GM19467 (cell line): ENCODE measurements around the gene GPC5.

ENCODE experiments used
- ATAC-seq: cut with Tn5 transposase; IDR thresholded peaks from one replicate; pipeline ENCODE4 v1.9.1; 2021; ENCODE audit warnings: mild to moderate bottlenecking, moderate library complexity; ENCODE audit not compliant: unreplicated experiment

The GPC5 gene

DNA sequence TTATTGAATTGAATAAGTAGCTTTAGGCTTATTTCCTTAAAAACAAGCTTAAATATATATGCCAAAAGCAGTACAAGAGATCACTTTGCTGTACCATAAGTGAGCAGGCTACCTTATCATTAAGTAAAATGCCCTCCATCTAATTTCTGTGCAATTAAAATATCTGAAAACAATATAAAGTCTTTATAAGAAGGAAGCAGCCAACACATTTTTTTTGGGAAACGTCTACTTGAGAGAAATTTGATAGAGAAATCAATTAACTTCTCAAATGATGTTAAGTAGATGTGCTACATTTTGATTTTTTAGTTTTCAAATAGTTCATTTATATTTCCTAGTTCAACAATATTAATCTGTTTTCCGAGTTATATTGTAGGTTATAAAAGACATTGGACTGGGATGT lies 52.5 kb downstream of the GPC5 start:
- no peak for ATAC-seq

- no peak for ATAC-seq
Measured at GRCh38 chr13:91454666-91455065, 56.2 kb downstream of the GPC5 start.

DNA sequence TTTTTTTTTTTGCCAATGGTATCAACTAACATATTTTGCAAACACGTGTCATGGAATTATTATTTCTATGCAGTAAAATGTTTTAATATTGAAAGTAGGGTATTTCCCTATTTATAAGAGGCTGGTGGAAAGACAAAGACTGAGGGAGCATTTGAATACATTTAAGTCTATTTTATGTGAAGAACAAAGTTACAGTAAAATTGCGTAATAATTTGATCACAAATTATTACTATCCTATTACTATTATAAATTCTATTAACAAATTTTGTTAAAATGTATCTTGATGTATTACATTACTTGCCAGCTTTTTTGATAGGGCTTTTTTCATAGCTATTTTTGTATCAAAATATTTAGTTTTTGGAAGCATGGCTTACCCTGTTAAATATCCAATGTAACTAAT lies 58.4 kb downstream of the GPC5 start:
- no peak for ATAC-seq

DNA sequence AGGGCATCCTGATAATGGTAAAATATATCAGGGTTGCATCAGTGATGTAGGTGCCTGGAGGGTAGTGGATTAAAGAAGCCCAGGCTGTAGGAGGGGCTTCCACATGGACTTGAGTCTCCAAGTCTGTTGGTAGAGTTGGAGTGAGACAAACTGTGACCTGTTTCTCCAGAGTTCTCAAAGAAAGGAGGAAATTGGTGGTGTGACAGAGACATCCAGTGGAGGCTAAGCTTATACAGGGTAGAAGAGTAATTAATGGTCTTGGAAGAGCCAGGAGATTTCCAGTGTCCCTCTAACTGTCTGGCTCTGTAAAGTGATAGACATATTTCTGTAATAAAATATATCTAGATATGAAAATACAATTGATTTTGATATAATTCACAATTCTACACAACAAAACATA lies 61.1 kb downstream of the GPC5 start:
- no peak for ATAC-seq

DNA sequence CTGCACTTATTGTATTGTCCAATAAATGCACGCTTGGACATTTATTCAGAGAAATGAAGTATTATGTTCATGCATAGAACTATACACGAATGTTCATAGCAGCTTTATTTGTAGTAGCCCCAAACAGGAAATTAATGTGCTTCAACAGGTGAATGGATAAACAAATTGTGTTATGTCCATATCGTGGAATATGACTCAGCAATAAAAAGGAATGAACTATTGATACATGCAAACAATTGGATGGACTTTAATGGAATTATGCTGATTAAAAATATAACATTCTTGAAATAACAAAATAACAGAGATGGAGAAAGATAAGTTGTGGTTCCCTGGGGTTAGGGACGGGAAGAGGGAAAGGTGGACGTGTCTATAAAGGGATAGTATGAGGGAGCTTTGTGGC lies 65.9 kb downstream of the GPC5 start:
- ATAC-seq: no peak

DNA sequence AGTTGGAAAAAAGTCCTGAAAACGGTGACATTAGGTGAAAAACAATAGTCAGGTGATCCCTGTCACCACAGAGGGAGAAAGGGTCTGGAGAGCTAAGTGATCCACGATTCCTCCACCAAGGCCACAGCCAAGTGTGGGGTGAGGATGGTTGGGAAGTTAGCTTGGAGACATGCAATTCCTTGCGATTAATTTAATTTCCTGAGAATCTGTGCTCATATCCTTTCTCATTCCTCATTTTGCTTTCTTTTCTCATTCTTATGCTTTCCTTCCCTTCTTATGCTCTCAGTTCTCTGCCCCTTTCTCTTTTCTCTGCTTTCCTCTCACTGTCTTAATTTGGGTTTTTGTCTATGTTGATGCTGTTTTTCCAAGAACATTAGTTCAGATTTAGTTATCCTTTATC lies 68.8 kb downstream of the GPC5 start:
- no peak for ATAC-seq

DNA sequence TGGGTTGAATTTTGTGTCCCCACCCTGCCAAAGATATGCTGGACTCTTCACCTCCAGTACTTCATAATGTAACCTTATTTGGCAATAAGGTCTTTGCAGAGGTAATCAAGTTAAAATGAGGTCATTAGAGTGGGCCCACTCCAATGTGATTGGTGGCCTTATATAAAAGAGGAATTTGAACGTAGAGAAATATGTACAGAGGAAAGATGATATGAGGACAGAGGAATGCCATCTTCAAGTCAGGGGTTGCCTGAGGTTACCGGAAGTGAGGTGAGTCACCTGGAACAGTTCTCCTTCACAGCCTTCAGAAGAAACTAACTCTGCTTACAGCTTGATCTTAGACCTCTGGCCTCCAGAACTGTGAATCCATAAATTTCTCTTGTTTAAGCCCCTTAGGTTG lies 69.9 kb downstream of the GPC5 start:
- no peak for ATAC-seq

DNA sequence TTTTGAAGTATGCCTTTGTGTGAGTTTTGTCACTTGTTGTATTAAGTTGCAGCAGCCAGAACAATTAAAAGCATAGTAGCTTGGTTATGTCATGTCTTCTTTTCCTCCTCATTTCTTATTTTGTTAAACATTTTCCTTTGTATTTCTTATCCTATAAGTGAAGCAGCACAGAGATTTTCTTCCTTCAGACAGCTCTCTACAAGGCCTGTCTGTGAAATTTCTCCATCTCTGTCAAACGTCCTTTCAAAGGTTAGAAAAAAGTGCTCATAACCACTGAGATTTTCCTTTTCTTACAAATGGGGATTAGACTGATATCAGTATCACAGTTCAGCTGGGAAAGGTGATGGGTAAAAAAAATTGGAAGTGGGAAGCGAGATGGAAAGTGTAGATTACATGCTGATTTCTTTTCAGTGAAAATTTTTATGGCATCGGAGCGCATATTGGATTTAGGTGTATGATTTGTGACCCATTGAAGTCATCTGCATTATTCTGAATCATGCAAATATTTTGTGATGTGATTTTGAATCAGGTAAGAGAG lies 71.7 kb downstream of the GPC5 start:
- no peak for ATAC-seq

- ATAC-seq: no peak
Measured at GRCh38 chr13:91470681-91471080, 72.3 kb downstream of the GPC5 start.

DNA sequence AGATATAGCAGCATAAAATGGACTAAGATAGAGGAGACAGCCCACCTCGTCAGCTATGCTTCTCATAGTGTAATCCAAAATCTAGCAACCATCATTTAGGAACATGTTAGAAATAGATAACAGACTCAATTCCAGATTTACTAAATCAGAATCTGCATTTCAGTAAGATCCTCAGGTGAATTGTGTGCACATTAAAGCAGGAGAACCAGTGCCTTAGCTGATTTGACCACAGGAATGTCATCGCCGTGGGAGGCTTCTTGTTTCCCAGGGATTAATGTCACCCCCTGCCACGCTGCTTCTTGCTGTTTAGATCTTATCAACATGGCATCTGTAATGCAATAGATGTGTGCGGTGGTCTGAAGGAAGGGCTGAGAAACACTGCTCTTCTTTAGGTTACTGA lies 84.0 kb downstream of the GPC5 start:
- no peak for ATAC-seq

DNA sequence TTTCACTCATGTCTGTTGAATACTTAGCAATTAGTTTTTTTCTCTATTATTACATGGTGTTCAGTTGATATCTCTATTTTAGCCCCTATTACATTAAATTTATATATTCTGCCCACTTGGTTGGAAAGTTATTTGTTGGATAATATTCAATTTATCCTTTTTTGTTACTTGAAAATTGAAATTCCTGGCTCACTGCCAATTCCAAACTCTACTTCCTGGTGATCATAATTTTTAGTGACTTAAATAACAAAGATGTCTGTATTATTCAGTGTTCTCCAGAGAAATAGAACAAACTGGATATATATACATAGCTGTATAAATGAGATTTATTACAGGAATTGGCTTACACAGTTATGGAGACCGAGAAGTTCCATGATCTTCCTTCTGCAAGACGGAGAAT lies 93.6 kb downstream of the GPC5 start:
- ATAC-seq: no peak

DNA sequence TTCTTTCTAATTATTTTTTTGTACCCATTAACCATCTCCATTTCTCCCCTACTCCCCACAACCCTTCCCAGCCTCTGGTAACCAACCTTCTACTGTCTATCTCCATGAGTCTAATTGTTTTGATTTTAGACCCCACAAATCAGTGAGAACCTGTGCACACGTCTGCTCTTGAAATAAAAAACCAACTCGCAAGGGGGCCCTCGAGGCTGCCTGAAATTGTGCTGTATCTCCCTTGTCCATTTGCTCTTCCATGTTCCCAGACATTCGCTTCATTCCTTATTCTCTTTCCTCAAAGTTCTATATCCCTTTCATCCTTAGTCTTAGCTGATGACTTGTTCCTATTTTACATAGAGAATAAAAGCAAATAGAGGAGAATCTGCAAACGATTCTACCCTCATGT lies 95.0 kb downstream of the GPC5 start:
- no peak for ATAC-seq

GRCh38 chr13:91498298-91498697 lies 99.9 kb downstream of the GPC5 start:
- ATAC-seq: no peak

DNA sequence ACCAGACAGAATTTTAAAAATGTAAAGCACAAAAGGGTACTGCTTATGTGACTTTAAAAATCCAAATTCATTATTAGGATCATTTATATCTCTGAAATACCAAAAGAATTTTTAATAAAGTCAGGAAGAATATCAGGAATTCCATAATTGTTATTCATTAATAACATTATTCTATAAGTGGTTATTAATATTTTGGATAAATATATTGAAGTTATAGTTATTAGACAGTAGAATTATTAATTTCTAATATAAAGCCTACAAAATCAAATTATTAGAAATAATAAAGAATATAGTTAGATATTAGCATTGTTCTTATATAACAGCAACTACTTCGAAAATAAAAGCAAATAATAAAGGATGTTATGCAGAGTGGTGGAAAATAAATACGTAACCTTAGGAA lies 105.8 kb downstream of the GPC5 start:
- ATAC-seq: no peak

GRCh38 chr13:91506759-91507158 lies 108.3 kb downstream of the GPC5 start:
- ATAC-seq: no peak

GRCh38 chr13:91510058-91510457 lies 111.6 kb downstream of the GPC5 start:
- ATAC-seq: no peak

DNA sequence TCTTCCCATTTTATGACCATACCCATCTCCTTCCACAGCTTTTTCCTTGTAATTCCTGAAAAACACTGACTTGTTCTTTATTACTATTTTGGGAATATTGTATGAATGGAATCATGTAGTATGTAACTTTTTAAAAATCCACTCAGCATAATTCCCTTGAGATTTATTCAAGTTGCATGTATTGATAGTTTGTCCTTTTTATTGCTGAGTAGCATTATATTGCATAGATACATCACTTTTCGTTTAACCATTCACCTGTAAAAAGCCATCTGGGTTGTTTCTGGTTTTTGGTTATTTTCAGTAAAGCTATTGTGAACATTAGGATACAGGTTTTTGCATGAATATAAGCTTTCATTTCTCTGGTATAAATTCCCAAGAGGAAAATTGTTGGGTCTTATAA lies 115.4 kb downstream of the GPC5 start:
- no peak for ATAC-seq

DNA sequence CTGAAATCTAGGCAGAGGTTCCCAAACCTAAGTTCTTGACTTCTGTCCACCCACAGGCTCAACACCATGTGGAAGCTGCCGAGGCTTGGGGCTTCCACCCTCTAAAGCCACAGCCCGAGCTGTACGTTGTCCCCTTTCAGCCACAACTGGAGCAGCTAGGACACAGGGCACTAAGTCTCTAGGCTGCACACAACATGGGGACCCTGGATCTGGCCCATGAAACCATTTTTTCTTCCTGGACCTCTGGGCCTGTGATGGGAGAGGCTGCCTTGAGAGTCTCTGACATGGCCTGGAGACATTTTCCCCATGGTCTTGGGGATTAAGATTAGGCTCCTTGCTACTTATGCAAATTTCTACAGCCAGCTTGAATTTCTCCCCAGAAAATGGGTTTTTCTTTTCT lies 118.4 kb downstream of the GPC5 start:
- no peak for ATAC-seq

- ATAC-seq: no peak
Measured at GRCh38 chr13:91520952-91521351, 122.5 kb downstream of the GPC5 start.

- ATAC-seq: no peak
Measured at GRCh38 chr13:91523116-91523515, 124.7 kb downstream of the GPC5 start.

DNA sequence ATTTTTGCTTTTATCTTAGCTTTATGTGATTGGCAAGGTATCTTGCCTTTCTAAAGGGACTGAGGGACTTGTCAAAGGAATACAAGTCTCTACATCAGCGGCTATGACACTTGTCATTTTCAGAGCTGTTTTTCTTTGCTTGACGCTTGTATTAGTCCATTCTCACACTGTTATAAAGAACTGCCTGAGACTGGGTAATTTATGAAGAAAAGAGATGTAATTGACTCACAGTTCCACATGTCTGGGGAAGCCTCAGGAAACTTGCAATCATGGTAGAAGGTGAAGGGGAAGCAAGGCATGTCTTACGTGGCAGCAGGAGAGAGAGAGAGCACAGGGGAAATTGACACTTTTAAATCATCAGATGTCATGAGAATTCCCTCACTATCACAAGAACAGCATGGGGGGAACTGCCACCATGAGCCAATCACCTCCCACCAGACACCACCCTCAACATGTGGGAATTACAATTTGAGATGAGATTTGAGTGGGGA lies 128.2 kb downstream of the GPC5 start:
- no peak for ATAC-seq

- ATAC-seq: no peak
Measured at GRCh38 chr13:91529739-91530482, 131.5 kb downstream of the GPC5 start.

DNA sequence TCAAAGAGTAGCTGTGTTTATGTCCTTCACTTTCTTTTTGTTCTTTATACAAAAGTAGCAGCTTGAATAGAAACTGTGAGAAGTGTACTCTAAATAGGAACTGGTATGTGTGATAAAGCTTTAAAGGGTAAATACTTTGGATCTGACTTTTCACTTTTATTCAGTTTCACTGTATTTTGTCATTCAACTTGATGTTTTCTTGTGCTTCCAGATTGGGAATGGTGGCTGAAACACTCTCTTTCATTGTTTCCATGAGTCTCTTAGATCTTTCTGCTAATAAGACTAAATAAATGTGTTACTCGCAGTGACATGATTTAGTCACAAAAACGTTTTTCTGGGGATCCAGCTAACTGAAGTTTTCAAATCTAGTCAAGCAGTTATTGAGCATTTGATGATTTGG lies 133.2 kb downstream of the GPC5 start:
- ATAC-seq: no peak
